Prostate gland (tissue), 2 donors: Measurements from ENCODE around the gene ISCU.

Experiments used
- POLR2A ChIP-seq: fragments of 450-650 bp; IDR thresholded peaks from one replicate; pipeline ENCODE4 v1.6.1; 2016; ENCODE audit warnings: antibody characterized with exemption, mild to moderate bottlenecking
- TF ChIP-seq, protein P1 (sequence below), 4 experiments: fragments of 200-600 bp in 2 of 4; fragments of 450-650 bp in 2 of 4; sonication (generic) in 2 of 4; IDR thresholded peaks; 1 replicate in 3 of 4; 2 replicates in 1 of 4; pipeline ENCODE4 v1.5.1; 2016 to 2019; ENCODE audit warnings: antibody characterized with exemption in 4 of 4, mild to moderate bottlenecking in 2 of 4, moderate library complexity in 2 of 4

GRCh38 chr12:108582978-108583770 lies 20.8 kb downstream of the ISCU start:
- TF ChIP-seq, protein P1, sequence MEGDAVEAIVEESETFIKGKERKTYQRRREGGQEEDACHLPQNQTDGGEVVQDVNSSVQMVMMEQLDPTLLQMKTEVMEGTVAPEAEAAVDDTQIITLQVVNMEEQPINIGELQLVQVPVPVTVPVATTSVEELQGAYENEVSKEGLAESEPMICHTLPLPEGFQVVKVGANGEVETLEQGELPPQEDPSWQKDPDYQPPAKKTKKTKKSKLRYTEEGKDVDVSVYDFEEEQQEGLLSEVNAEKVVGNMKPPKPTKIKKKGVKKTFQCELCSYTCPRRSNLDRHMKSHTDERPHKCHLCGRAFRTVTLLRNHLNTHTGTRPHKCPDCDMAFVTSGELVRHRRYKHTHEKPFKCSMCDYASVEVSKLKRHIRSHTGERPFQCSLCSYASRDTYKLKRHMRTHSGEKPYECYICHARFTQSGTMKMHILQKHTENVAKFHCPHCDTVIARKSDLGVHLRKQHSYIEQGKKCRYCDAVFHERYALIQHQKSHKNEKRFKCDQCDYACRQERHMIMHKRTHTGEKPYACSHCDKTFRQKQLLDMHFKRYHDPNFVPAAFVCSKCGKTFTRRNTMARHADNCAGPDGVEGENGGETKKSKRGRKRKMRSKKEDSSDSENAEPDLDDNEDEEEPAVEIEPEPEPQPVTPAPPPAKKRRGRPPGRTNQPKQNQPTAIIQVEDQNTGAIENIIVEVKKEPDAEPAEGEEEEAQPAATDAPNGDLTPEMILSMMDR (IDR thresholded peaks at IDR 0.05), result no peak
- no peak for TF ChIP-seq POLR2A
